Common myeloid progenitor, CD34-positive (primary cell): ENCODE data around the gene ZNF223. TPM values are rescaled to one million over a fixed set of nuclear protein-coding genes. Genes with fewer than 3 reads are reported as not detected.

Experiments used
- CTCF ChIA-PET: fragments of 350-600 bp; sonication (Branson Sonifier 250); formaldehyde crosslinking; loops from one replicate; lab custom pipeline; 2021; ENCODE audit warnings: antibody characterized with exemption; lab: Charles Lee
- POLR2A ChIA-PET: fragments of 350-600 bp; sonication (Branson Sonifier 250); formaldehyde crosslinking; loops from one replicate; lab custom pipeline; 2021; ENCODE audit warnings: antibody characterized with exemption; lab: Charles Lee
- DNase-seq, 3 donors: peaks; one replicate each; pipeline versions ENCODE4 v3.0.0 to v3.0.0-alpha.2; 2013
- H3K27ac ChIP-seq, 2 experiments: 1 replicate in 1 of 2; 2 replicates in 1 of 2; pipeline ENCODE4 v1.7.0; 2013; ENCODE audit warnings: inconsistent platforms in 2 of 2, low read length in 2 of 2, mild to moderate bottlenecking in 2 of 2, low read depth in 1 of 2, moderate library complexity in 1 of 2; ENCODE audit not compliant: severe bottlenecking in 2 of 2, insufficient read depth in 1 of 2, poor library complexity in 1 of 2
- H3K27me3 ChIP-seq, 5 experiments: replicated peaks in 2 of 5; 1 replicate in 3 of 5; 2 replicates in 2 of 5; pipeline versions ENCODE4 v1.6.1 to v1.7.0; 2013; ENCODE audit warnings: low read length in 4 of 5, mild to moderate bottlenecking in 2 of 5, moderate library complexity in 2 of 5, inconsistent platforms in 1 of 5; ENCODE audit not compliant: insufficient read depth in 5 of 5, control insufficient read depth in 4 of 5
- H3K36me3 ChIP-seq, 4 experiments: 1 replicate in 2 of 4; 2 replicates in 2 of 4; pipeline versions ENCODE4 v1.6.1 to v1.7.0; 2013; ENCODE audit warnings: low read length in 3 of 4, control low read depth in 1 of 4, mild to moderate bottlenecking in 1 of 4; ENCODE audit not compliant: control insufficient read depth in 4 of 4, insufficient read depth in 4 of 4
- H3K4me1 ChIP-seq, 4 experiments: 1 replicate in 3 of 4; 2 replicates in 1 of 4; pipeline versions ENCODE4 v1.6.1 to v1.7.1; 2013; ENCODE audit warnings: low read length in 3 of 4, mild to moderate bottlenecking in 3 of 4, control low read depth in 1 of 4, inconsistent platforms in 1 of 4, moderate library complexity in 1 of 4; ENCODE audit not compliant: control insufficient read depth in 4 of 4, insufficient read depth in 4 of 4; ENCODE audit errors: control extremely low read depth in 1 of 4
- H3K4me3 ChIP-seq, 7 experiments: 1 replicate in 4 of 7; 2 replicates in 3 of 7; pipeline versions ENCODE4 v1.5.1 to v1.7.0; 2013; ENCODE audit warnings: mild to moderate bottlenecking in 7 of 7, low read length in 6 of 7, moderate library complexity in 6 of 7, inconsistent platforms in 2 of 7, low read depth in 2 of 7, control low read depth in 1 of 7; ENCODE audit not compliant: insufficient read depth in 4 of 7, control insufficient read depth in 1 of 7; ENCODE audit errors: extremely low read depth in 1 of 7
- H3K9me3 ChIP-seq, 5 experiments: 1 replicate in 4 of 5; 2 replicates in 1 of 5; pipeline versions ENCODE4 v1.6.1 to v1.7.1; 2013; ENCODE audit warnings: low read length in 4 of 5, mild to moderate bottlenecking in 2 of 5, inconsistent platforms in 1 of 5, low read depth in 1 of 5, moderate library complexity in 1 of 5; ENCODE audit not compliant: control insufficient read depth in 4 of 5, insufficient read depth in 2 of 5; ENCODE audit errors: control extremely low read depth in 1 of 5
- WGBS: methylation state at CpG from one replicate; pipeline ENCODE4 v1.1.5; 2013; ENCODE audit not compliant: insufficient coverage; 5-methylcytosine and 5-hydroxymethylcytosine counted together
- polyA plus RNA-seq: library from polyadenylated mRNA; unstranded; fragments of 120-200 nt; gene quantifications from one replicate; pipeline ENCODE4 v1.2.1, GENCODE V29; 2013

Gene ZNF223
- polyA plus RNA-seq: 3.9 TPM

GRCh38 chr19:44051650-44052402 lies at the start of gene ZNF223:
TSS of gene ZNF223 (plus strand) at chr19:44052036. CDS start at chr19:44055177, 3,141 bp downstream.
- WGBS: 0% methylated on average over 28 of the region's 38 CpGs
- Histone ChIP-seq H3K4me1 (peaks cover 6 to 18% (median 12%) of the 10 kb centered on the region in 4 experiments), H3K4me3 (peak within 1 kb of the TSS; percentile 85 to 99 (median 92)), H3K9me3 (peaks cover 6 to 25% (median 10%) of the 10 kb centered on the region in 5 experiments), H3K27ac (peak within 1 kb of the TSS; percentile 59 to 82), H3K36me3 (peaks cover 10 to 25% (median 13%) of the 10 kb centered on the region in 4 experiments), H3K27me3 (peaks cover 0 to 2% (median 0%) of the 10 kb centered on the region in 5 experiments)
- ChIA-PET CTCF (interaction anchor here (1.5 kb wide), 1 partner anchor 43 kb away, joined by 4 read pairs; no protein-coding TSS in a partner anchor), POLR2A (interaction anchor here (1.0 kb wide), 1 partner anchor 27 kb away, joined by 4 read pairs; the partner anchor contains the start of gene ZNF222)
- peak; percentile 72 to 78 (median 76) for DNase-seq

GRCh38 chr19:44002212-44002565 lies 49.6 kb upstream of the ZNF223 start:
- H3K27ac ChIP-seq: peak overlapping the region; percentile 73 to 87
- POLR2A ChIA-PET: interaction anchor here (0.6 kb wide), 1 partner anchor 538 kb away, joined by 3 read pairs; no protein-coding TSS in a partner anchor

GRCh38 chr19:44002566-44003460 lies 49.0 kb upstream of the ZNF223 start, which contains the start of gene ZNF230:
TSS of gene ZNF230 (plus strand) at chr19:44002957. CDS start at chr19:44007079, 4,122 bp downstream.
- CTCF ChIA-PET: interaction anchor here (0.8 to 1.4 kb wide), 2 partner anchors 88 to 497 kb away, joined by 3 read pairs; no protein-coding TSS in a partner anchor
- POLR2A ChIA-PET: interaction anchor here (0.6 to 1.2 kb wide), 2 partner anchors 22 to 48 kb away, joined by 3 to 5 read pairs; partner anchors contain the start of gene ZNF222
- Histone ChIP-seq H3K27me3 (no peaks in the 10 kb centered on the region), H3K4me3 (peak within 1 kb of the TSS; percentile 84 to 100 (median 96)), H3K4me1 (peaks cover 2 to 19% (median 15%) of the 10 kb centered on the region in 4 experiments), H3K36me3 (peaks cover 7 to 17% (median 13%) of the 10 kb centered on the region in 4 experiments), H3K27ac (peak within 1 kb of the TSS; percentile 73 to 87), H3K9me3 (peaks cover 11 to 24% (median 15%) of the 10 kb centered on the region in 5 experiments)
- WGBS: 0% methylated on average over 37 of the region's 48 CpGs
- peak; percentile 95 to 98 (median 98) for DNase-seq

More at GRCh38 chr19:44002212-44002565, 49.6 kb upstream of the ZNF223 start:
- H3K36me3 ChIP-seq: peaks cover under 1 to 15% (median 11%) of the 10 kb centered on the region in 4 experiments
- CTCF ChIA-PET: interaction anchor here (0.8 to 1.0 kb wide), 2 partner anchors 49 to 498 kb away, joined by 3 read pairs; no protein-coding TSS in a partner anchor
- H3K27me3 ChIP-seq: no peaks in the 10 kb centered on the region
- WGBS: 9% methylated on average over 8 of the region's 8 CpGs
- H3K9me3 ChIP-seq: peaks cover 9 to 22% (median 13%) of the 10 kb centered on the region in 5 experiments
- peak in 1 of 3 donors; percentile 15 for DNase-seq
- H3K4me1 ChIP-seq: peaks cover 2 to 19% (median 15%) of the 10 kb centered on the region in 4 experiments
- peak overlapping the region; percentile 84 to 100 (median 96) for H3K4me3 ChIP-seq

- Histone ChIP-seq H3K9me3 (peaks cover 10 to 27% (median 20%) of the 10 kb centered on the region in 5 experiments), H3K27me3 (no peaks in the 10 kb centered on the region), H3K4me1 (peaks cover 2 to 19% (median 15%) of the 10 kb centered on the region in 4 experiments), H3K4me3 (peak overlapping the region; percentile 84 to 100 (median 96)), H3K36me3 (peaks cover 11 to 24% (median 16%) of the 10 kb centered on the region in 4 experiments), H3K27ac (peak overlapping the region in 1 of 2 experiments; percentile 87)
- peak; percentile 14 to 67 (median 42) for DNase-seq
- CTCF ChIA-PET: interaction anchor here (0.8 to 1.4 kb wide), 2 partner anchors 45 to 89 kb away, joined by 3 read pairs; no protein-coding TSS in a partner anchor
- WGBS: 3% methylated on average over 13 of the region's 15 CpGs
- POLR2A ChIA-PET: interaction anchor here (1.0 to 1.2 kb wide), 2 partner anchors 47 to 111 kb away, joined by 3 read pairs; no protein-coding TSS in a partner anchor
These were observed 48.3 kb upstream of the ZNF223 start for GRCh38 chr19:44003461-44004009.

GRCh38 chr19:44005973-44006372 lies 45.9 kb upstream of the ZNF223 start:
- H3K36me3 ChIP-seq: peaks cover 35 to 48% (median 39%) of the 10 kb centered on the region in 4 experiments
- ChIA-PET CTCF (no interaction called here), POLR2A (no interaction called here)
- H3K4me1 ChIP-seq: peaks cover 2 to 19% (median 15%) of the 10 kb centered on the region in 4 experiments
- no peaks in the 10 kb centered on the region for H3K27me3 ChIP-seq
- DNase-seq: peak; percentile 32 to 73 (median 65)
- no peak overlapping the region for H3K27ac ChIP-seq
- 100% methylated on average over 1 of the region's 1 CpG for WGBS
- H3K4me3 ChIP-seq: no peak overlapping the region
- peaks cover 21 to 51% (median 42%) of the 10 kb centered on the region in 5 experiments for H3K9me3 ChIP-seq

- POLR2A ChIA-PET: no interaction called here
- Histone ChIP-seq H3K36me3 (peaks cover 43 to 63% (median 47%) of the 10 kb centered on the region in 4 experiments), H3K27ac (no peak overlapping the region), H3K4me3 (no peak overlapping the region), H3K27me3 (no peaks in the 10 kb centered on the region), H3K4me1 (peaks cover 2 to 13% (median 9%) of the 10 kb centered on the region in 4 experiments), H3K9me3 (peaks cover 22 to 65% (median 51%) of the 10 kb centered on the region in 5 experiments)
- CTCF ChIA-PET: no interaction called here
- WGBS: 100% methylated on average over 6 of the region's 6 CpGs
- DNase-seq: no peak
These were observed 44.4 kb upstream of the ZNF223 start for GRCh38 chr19:44007473-44007872.
